H1 (cell line): ENCODE results near the gene CLN6. TPM values are rescaled to one million over a fixed set of nuclear protein-coding genes. Genes with fewer than 3 reads are reported as not detected.
"Not testable (repeated sequence)": the region's sequence is repeated elsewhere in the genome, so short reads cannot be mapped to it uniquely, and the experiment has no call there.

ENCODE experiments used
- CTCF ChIA-PET: fragments of 300-600 bp; sonication (Branson Sonifier 250); formaldehyde crosslinking; loops from one replicate; lab custom pipeline; 2021; ENCODE audit not compliant: partially characterized antibody; lab: Charles Lee
- POLR2A ChIA-PET: fragments of 300-600 bp; sonication (Branson Sonifier 250); formaldehyde crosslinking; loops from one replicate; lab custom pipeline; 2021; ENCODE audit warnings: inconsistent platforms; ENCODE audit not compliant: partially characterized antibody; lab: Charles Lee
- DNase-seq, 2 experiments: peaks; one replicate each; pipeline versions ENCODE4 v3.0.0 to v3.0.0-alpha.2; 2010 to 2022; ENCODE audit warnings: low spot score in 2 of 2, low read depth in 1 of 2, mixed read lengths in 1 of 2
- FAIRE-seq: peaks from 2 replicates; lab custom pipeline; 2011; peaks lifted over from hg19 to GRCh38; lab: Jason Lieb, UNC
- H2AFZ ChIP-seq: 2 replicates; pipeline ENCODE4 v1.8.1; 2012; ENCODE audit warnings: low read length, inconsistent platforms
- H2AK5ac ChIP-seq: 2 replicates; pipeline ENCODE4 v1.6.1; 2013; ENCODE audit warnings: low read depth, low read length
- H2BK120ac ChIP-seq: replicated peaks from 2 replicates; pipeline ENCODE3; 2013; ENCODE audit warnings: low read depth, low read length, inconsistent platforms
- H2BK12ac ChIP-seq: 2 replicates; pipeline ENCODE4 v1.6.1; 2013; ENCODE audit warnings: low read depth, low read length
- H2BK15ac ChIP-seq: 2 replicates; pipeline ENCODE4 v1.6.1; 2013; ENCODE audit warnings: low read length
- H2BK20ac ChIP-seq: 2 replicates; pipeline ENCODE4 v1.6.1; 2013; ENCODE audit warnings: low read length
- H2BK5ac ChIP-seq: 2 replicates; pipeline ENCODE4 v1.6.1; 2013; ENCODE audit warnings: low read depth, low read length
- H3K14ac ChIP-seq: 2 replicates; pipeline ENCODE4 v1.6.1; 2013; ENCODE audit warnings: inconsistent platforms; ENCODE audit not compliant: insufficient read length
- H3K18ac ChIP-seq: 2 replicates; pipeline ENCODE4 v1.6.1; 2013; ENCODE audit warnings: low read length; ENCODE audit errors: extremely low read depth
- H3K23ac ChIP-seq: 2 replicates; pipeline ENCODE4 v1.6.1; 2013; ENCODE audit warnings: inconsistent platforms; ENCODE audit not compliant: insufficient read length
- H3K23me2 ChIP-seq: 2 replicates; pipeline ENCODE4 v1.6.1; 2013; ENCODE audit warnings: low read depth, low read length
- H3K27ac ChIP-seq: 2 replicates; pipeline ENCODE4 v1.6.1; 2011; ENCODE audit warnings: low read depth, low read length, inconsistent platforms
- H3K27me3 ChIP-seq, 4 experiments: replicated peaks in 1 of 4; 1 replicate in 1 of 4; 2 replicates in 3 of 4; pipeline versions ENCODE4 v1.6.1 to v1.8.1; 2011 to 2013; ENCODE audit warnings: low read length in 3 of 4, mild to moderate bottlenecking in 3 of 4, inconsistent platforms in 2 of 4, mixed read lengths in 2 of 4, moderate library complexity in 1 of 4; ENCODE audit not compliant: control insufficient read depth in 3 of 4, insufficient read depth in 3 of 4; ENCODE audit errors: extremely low read depth in 1 of 4
- H3K36me3 ChIP-seq, 4 experiments: 2 replicates each; pipeline versions ENCODE4 v1.6.1 to v1.8.1; 2011 to 2013; ENCODE audit warnings: mild to moderate bottlenecking in 4 of 4, low read length in 3 of 4, moderate library complexity in 2 of 4, control low read depth in 1 of 4, inconsistent platforms in 1 of 4; ENCODE audit not compliant: insufficient read depth in 4 of 4, control insufficient read depth in 2 of 4
- H3K4ac ChIP-seq: replicated peaks from 2 replicates; pipeline ENCODE3; 2013; ENCODE audit warnings: low read length, low read depth, mixed read lengths, inconsistent platforms; ENCODE audit not compliant: insufficient read length
- H3K4me1 ChIP-seq, 4 experiments: replicated peaks in 1 of 4; 1 replicate in 1 of 4; 2 replicates in 3 of 4; pipeline versions ENCODE4 v1.6.1 to v1.8.1; 2011 to 2013; ENCODE audit warnings: low read length in 3 of 4, inconsistent platforms in 2 of 4, mixed read lengths in 1 of 4; ENCODE audit not compliant: insufficient read depth in 4 of 4, control insufficient read depth in 3 of 4
- H3K4me2 ChIP-seq, 2 experiments: 2 replicates each; pipeline versions ENCODE4 v1.6.1 to v1.8.1; 2011 to 2013; ENCODE audit warnings: low read depth in 2 of 2, low read length in 2 of 2, control low read depth in 1 of 2, inconsistent platforms in 1 of 2, mild to moderate bottlenecking in 1 of 2; ENCODE audit not compliant: insufficient read depth in 1 of 2
- H3K4me3 ChIP-seq, 4 experiments: fragments of 200-600, 300-600 bp in 1 of 4; sonication (generic), shearing (Covaris generic), sonication (Bioruptor Twin) in 1 of 4; 2 replicates each; pipeline versions ENCODE4 v1.5.1 to v1.8.1; 2011 to 2016; ENCODE audit warnings: low read length in 4 of 4, low read depth in 3 of 4, control low read depth in 2 of 4, inconsistent platforms in 2 of 4, mild to moderate bottlenecking in 2 of 4, mixed read lengths in 1 of 4, moderate library complexity in 1 of 4; ENCODE audit not compliant: insufficient read depth in 2 of 4; ENCODE audit errors: extremely low read depth in 1 of 4
- H3K56ac ChIP-seq: replicated peaks from 2 replicates; pipeline ENCODE3; 2013; ENCODE audit warnings: low read depth, mild to moderate bottlenecking, mixed read lengths, low read length, inconsistent platforms; ENCODE audit not compliant: insufficient read length
- H3K79me1 ChIP-seq: 2 replicates; pipeline ENCODE4 v1.6.1; 2013; ENCODE audit warnings: low read depth, low read length, control low read depth
- H3K79me2 ChIP-seq, 2 experiments: 2 replicates each; pipeline versions ENCODE4 v1.6.1 to v1.8.1; 2012 to 2013; ENCODE audit warnings: low read length in 2 of 2, mild to moderate bottlenecking in 2 of 2, inconsistent platforms in 1 of 2; ENCODE audit not compliant: insufficient read depth in 2 of 2, control insufficient read depth in 1 of 2
- H3K9ac ChIP-seq, 4 experiments: replicated peaks in 1 of 4; 1 replicate in 1 of 4; 2 replicates in 3 of 4; pipeline versions ENCODE4 v1.6.1 to v1.8.1; 2011 to 2013; ENCODE audit warnings: low read depth in 3 of 4, low read length in 3 of 4, control low read depth in 2 of 4, mild to moderate bottlenecking in 2 of 4, moderate library complexity in 2 of 4, inconsistent platforms in 1 of 4; ENCODE audit errors: extremely low read depth in 1 of 4
- H3K9me3 ChIP-seq, 2 experiments: 2 replicates each; pipeline versions ENCODE4 v1.6.1 to v1.8.1; 2012 to 2013; ENCODE audit warnings: mild to moderate bottlenecking in 2 of 2, moderate library complexity in 2 of 2, control low read depth in 1 of 2, inconsistent platforms in 1 of 2, low read depth in 1 of 2, low read length in 1 of 2, mixed read lengths in 1 of 2; ENCODE audit not compliant: insufficient read depth in 2 of 2
- H4K20me1 ChIP-seq, 2 experiments: replicated peaks in 1 of 2; 2 replicates each; pipeline versions ENCODE3 to v1.8.1; 2011 to 2013; ENCODE audit warnings: inconsistent platforms in 2 of 2, low read length in 2 of 2, mild to moderate bottlenecking in 1 of 2; ENCODE audit not compliant: insufficient read depth in 2 of 2, control insufficient read depth in 1 of 2
- H4K5ac ChIP-seq: 2 replicates; pipeline ENCODE4 v1.6.1; 2013; ENCODE audit warnings: low read length, low read depth, mixed read lengths, inconsistent platforms; ENCODE audit not compliant: insufficient read length
- H4K8ac ChIP-seq: 2 replicates; pipeline ENCODE4 v1.8.0; 2013; ENCODE audit warnings: mild to moderate bottlenecking, moderate library complexity, low read length, inconsistent platforms; ENCODE audit not compliant: insufficient read depth; ENCODE audit errors: extremely low read depth
- H4K91ac ChIP-seq: replicated peaks from 2 replicates; pipeline ENCODE3; 2013; ENCODE audit warnings: low read length, mixed read lengths, inconsistent platforms; ENCODE audit not compliant: insufficient read length
- WGBS, 2 experiments: shearing (Covaris generic) in 1 of 2; methylation state at CpG; one replicate each; pipeline versions ENCODE4 v1.1.6 to v1.1.7; 2013 to 2015; ENCODE audit warnings: low lambda C conversion rate in 2 of 2, mixed read lengths in 2 of 2, inconsistent platforms in 1 of 2, low coverage in 1 of 2, missing lambda C conversion rate in 1 of 2; ENCODE audit not compliant: insufficient replicate concordance in 2 of 2, insufficient coverage in 1 of 2, insufficient read length in 1 of 2; ENCODE audit errors: extremely low coverage in 1 of 2, missing lambda C conversion rate in 1 of 2; 5-methylcytosine and 5-hydroxymethylcytosine counted together
- polyA plus RNA-seq, 7 experiments: library from polyadenylated mRNA; depleted of rRNA in 3 of 7; stranded (reverse) in 5 of 7; unstranded in 2 of 7; fragments of >200 nt in 5 of 7; fragments of 200-250 nt in 2 of 7; gene quantifications; 1 replicate in 5 of 7; 2 replicates in 1 of 7; 4 replicates in 1 of 7; pipeline versions ENCODE4 v1.2.1 to v1.2.3, GENCODE V29; 2011 to 2013; ENCODE audit warnings: missing spikeins in 2 of 7, mixed read lengths in 2 of 7
- total RNA-seq: library from RNA; stranded (reverse); fragmentation: NEBNext Ultra II Directional; extraction: Animal tissue kit (Norgen Biotek cat#: 25700); gene quantifications from 2 replicates; pipeline ENCODE4 v1.2.1, GENCODE V29; 2021

Gene CLN6
- total and polyA plus RNA-seq, 2 of the 8 experiments (the other 6 are each of a cell fraction or from before 2014, with no cell fraction given): 60.0 to 137 TPM

GRCh38 chr15:68225442-68225841 lies 4.1 kb downstream of the CLN6 start:
- DNase-seq: peak in 1 of 2 experiments; percentile 22
- not testable (repeated sequence) for H3K14ac ChIP-seq, H2BK15ac ChIP-seq, H4K8ac ChIP-seq, H3K23ac ChIP-seq, H3K4me2 ChIP-seq, H2BK12ac ChIP-seq, H3K4ac ChIP-seq, H3K4me3 ChIP-seq, H2AFZ ChIP-seq, H4K20me1 ChIP-seq, H3K27me3 ChIP-seq, H3K18ac ChIP-seq, H2BK20ac ChIP-seq, FAIRE-seq, H2BK5ac ChIP-seq, H3K27ac ChIP-seq, H3K56ac ChIP-seq, H4K91ac ChIP-seq, H2AK5ac ChIP-seq, H2BK120ac ChIP-seq, H3K9ac ChIP-seq, H4K5ac ChIP-seq
- Histone ChIP-seq H3K4me1 (peaks cover 7 to 14% (median 11%) of the 10 kb centered on the region in 4 experiments), H3K9me3 (peaks cover 0 to 15% of the 10 kb centered on the region in 2 experiments; a peak in 2 of 4 replicates), H3K36me3 (peaks cover 0 to 16% (median 4%) of the 10 kb centered on the region in 4 experiments; a peak in 4 of 8 replicates), H3K23me2 (peaks cover 13% of the 10 kb centered on the region), H3K79me2 (peaks cover 31 to 64% of the 10 kb centered on the region in 2 experiments), H3K79me1 (peaks cover 29% of the 10 kb centered on the region)
- WGBS, 2 experiments: 94% methylated on average over 4 of the region's 4 CpGs; no CpG with 5 or more reads in 1 of the 2 experiments
- ChIA-PET POLR2A (interaction anchor here (1.3 to 2.2 kb wide), 2 partner anchors 11 to 73 kb away, joined by 4 to 6 read pairs; no protein-coding TSS in a partner anchor), CTCF (interaction anchor here (0.7 to 1.4 kb wide), 2 partner anchors 27 to 190 kb away, joined by 3 read pairs; no protein-coding TSS in a partner anchor)
